ENCODE results near the gene PTGER1.
"Not testable (repeated sequence)": the region's sequence is repeated elsewhere in the genome, so short reads cannot be mapped to it uniquely, and the experiment has no call there.

PTGER1 gene, protein sequence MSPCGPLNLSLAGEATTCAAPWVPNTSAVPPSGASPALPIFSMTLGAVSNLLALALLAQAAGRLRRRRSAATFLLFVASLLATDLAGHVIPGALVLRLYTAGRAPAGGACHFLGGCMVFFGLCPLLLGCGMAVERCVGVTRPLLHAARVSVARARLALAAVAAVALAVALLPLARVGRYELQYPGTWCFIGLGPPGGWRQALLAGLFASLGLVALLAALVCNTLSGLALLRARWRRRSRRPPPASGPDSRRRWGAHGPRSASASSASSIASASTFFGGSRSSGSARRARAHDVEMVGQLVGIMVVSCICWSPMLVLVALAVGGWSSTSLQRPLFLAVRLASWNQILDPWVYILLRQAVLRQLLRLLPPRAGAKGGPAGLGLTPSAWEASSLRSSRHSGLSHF

DNA sequence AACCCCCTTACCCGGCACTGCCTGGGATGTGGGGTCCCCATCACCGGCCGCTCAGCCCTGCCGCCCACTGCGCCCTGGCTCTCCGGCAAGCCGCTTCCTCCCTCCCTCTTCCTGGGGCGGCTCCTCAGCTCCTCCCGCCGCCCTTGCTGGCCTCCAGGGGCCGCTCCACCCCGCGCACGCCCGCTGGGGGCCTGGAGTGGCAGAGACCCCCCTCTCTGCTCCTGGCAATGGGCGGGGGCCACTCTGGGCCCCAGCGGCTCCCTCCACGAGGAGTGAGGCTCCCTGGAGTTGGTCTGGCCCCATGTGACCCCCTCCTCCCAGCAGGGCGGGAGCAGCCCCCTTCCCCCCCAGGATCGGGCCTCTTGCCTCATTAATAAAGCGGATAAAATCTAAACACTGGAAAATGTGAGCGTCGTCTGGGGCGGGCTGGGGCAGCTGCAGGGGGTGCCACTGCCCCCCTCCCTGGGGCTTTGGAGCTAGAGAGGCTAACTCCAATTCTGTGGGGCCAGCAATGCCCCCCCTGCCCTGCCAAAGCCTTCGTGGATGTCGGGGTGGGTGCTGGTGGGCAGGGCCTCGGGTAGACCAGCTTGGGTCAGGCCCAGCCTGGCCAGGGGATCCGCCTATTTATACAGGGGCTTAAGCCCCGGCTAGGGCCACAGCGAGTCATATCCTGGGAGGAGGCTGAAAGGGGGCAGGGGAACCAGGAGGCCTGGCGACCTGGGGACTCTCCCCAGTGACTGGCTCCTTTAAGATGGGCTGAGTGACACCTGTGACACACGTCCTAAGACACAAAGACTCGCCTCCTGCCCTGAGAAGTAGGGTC is at the start of gene PTGER1:
TSS of gene PTGER1 (minus strand) at position 104 of the 823 bp plus-strand sequence. CDS start 1,034 bp downstream, outside the sequence.
- DNase-seq = peak; percentile 21

DNA sequence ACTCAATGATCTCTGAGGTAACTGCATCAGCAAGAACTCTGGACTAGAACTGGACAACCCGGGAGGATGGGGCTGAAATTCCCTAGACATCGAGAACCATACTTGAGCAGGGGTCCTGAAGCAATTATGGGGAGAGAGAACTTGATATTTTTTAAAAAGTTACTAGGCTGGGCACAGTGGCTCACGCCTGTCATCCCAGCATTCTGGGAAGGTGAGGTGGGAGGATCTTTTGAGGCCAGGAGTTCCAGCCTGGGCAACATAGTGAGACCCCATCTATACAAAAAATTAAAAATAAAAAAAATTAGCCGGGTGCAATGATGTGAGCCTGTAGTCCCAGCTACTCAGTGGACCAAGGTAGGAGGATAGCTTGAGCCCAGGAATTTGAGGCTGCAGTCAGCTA is 45.4 kb upstream of the PTGER1 start:
- DNase-seq = no peak

DNA sequence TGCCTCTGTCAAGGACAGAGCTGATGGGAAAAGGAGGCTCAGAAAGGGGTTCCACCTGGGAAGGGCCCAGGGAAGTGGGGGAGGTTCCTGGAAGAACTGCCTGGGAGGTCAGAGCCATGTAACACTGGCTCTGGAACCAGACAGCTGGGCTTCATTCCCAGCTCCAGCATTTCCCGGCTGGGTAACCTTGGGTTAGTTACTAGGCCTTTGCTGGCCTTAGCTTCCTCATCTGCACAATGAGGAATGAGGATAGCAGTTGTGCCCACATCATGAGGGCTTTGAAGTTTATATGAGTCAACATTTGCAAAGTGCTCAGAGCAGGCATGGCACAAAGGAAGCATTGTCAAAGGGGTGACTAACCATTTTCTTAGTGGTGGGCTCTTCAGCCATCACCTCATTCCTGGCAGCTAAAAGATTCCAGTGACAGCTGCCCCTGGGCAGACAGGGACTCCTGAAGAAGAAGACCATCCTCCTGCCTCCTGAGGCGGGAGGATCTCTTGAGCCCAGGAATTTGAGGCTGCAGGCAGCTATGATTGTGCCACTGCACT is 44.8 kb upstream of the PTGER1 start:
- DNase-seq = peak; percentile 56

- no peak for DNase-seq
Observed at GRCh38 chr19:14519245-14519859, 44.2 kb upstream of the PTGER1 start.

DNA sequence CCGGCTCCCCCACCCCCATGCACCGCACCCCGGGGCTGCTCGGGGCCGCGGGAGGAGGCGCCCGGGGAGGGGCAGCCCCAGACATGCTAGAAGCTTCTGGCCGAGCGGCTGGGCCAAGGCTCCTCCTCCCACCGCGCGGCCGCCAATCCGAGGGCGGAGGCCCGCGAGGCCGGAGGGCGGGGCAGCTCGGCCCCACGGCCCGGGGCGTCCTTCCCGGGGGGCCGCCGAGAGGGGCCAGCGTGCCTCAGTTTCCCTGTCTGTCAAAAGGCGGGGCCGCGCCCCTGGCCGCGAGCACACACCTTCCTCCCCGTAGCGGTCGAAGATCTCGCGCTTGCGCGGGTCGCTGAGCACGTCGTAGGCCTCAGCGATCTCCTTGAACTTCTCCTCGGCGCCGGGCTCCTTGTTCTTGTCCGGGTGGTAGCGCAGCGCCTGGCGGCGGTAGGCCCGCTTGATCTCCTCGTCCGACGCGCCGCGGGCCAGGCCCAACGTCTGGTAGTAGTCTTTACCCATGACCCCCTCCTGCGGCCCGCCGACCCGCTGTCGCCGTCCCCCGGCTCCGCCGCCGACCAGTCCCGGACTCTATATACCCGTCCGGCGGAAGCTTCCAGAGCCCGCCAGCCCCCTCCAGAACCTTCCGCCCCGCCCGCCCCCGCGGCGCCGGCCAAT is 42.8 kb upstream of the PTGER1 start, which contains the start of gene DNAJB1:
TSS of gene DNAJB1 (minus strand) at position 558 of the 666 bp plus-strand sequence. CDS start at position 510, 48 bp downstream.
- peak; percentile 60 for DNase-seq

DNA sequence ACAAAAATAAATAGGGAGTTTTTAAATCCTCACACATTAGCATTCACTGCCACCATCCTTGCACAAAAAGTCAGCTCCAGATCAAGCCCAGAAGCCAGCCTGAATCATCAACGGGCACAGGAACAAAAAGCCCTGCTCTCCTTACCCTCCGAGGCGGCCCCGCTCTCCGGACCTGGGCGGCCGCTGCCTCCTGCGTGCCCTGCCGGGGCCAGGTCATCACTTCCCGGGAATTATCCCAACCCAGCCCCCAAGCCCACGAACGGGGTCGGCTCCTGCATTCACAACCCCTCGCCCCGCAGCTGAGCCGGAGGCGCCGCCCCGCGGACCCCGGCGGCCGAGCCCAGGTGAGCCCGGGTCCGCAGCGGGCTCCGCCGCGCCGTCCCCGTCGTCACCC is 42.3 kb upstream of the PTGER1 start:
- no peak for DNase-seq

DNA sequence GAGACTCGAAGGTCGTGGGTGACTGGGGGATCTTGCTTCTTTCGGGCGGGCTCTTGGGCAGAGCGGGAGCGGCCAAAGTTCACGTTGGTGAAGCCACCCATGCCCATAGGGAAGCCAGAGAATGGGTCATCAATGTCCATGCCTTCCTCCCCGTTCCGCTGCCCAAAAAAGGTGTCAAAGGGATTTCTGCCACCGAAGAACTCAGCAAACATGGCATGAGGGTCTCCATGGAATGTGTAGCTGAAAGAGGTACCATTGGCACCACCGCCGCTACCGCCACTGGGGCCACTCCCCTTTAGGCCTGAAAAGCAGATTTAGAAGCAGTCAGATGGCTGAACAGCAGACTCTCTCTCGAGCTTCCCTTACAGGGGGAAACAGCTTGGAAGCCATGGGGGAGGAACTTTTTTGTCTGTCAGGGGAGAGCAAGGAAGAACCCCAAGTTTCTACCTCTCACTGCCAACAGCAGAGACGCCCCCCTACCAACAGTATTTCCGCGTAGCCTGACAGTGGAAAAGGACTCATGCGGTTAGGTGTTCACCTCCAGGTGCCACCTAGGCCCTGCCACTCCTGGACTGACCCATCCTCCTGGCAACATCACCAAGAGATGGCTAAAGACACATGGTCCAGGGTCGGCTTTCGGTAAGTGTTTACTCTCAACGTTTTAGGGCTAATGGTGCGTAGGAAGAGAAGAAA is 41.7 kb upstream of the PTGER1 start:
- no peak for DNase-seq

DNA sequence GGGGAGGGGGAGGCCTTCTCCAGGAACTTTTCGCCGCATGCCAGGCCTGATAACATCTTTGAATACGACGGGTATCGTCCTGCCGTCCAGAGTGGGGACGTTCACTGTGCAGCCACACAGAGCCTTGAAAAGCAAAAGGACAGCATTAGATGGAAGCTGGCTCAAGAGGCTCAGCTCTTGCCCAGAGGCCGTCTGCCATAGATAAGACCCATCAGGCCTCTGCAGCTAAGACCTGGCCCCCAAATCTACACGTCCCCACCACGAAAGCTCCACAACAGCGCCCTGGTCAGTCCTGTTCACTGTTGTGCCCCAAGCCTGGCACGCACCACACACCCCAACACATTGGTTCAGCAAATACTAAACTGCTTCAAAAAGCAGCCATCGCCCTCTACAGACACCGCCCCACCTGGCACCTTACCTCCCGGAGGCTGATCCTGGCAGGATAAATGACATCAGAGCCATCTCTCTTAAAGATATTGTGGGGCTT is 40.9 kb upstream of the PTGER1 start:
- DNase-seq = no peak

DNA sequence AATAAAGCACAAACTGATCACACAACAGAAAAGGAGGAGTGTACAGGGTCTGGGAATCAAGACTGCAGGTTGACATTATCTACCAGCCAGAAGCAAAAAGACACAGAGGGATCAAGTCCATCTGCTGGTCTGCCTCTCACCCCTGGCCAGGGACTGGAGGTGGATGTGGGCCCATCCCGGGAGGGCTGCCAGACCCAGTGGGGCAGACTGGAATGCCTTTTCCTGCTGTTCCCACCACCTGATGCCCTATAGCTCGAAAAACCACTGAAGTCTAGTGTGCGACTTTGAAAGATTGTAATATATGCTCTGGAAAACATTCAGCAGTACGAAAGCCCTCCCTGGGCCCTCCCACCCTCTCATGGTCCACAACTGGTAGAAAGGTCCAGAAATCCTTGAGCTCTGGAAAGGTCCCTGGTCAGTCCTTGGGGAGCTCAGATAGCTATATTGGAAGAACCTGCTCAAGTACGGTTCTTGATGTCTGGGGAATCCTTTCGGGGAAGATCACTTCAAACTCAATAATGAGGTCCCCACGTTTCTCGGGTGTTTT is 40.4 kb upstream of the PTGER1 start:
- no peak for DNase-seq

DNA sequence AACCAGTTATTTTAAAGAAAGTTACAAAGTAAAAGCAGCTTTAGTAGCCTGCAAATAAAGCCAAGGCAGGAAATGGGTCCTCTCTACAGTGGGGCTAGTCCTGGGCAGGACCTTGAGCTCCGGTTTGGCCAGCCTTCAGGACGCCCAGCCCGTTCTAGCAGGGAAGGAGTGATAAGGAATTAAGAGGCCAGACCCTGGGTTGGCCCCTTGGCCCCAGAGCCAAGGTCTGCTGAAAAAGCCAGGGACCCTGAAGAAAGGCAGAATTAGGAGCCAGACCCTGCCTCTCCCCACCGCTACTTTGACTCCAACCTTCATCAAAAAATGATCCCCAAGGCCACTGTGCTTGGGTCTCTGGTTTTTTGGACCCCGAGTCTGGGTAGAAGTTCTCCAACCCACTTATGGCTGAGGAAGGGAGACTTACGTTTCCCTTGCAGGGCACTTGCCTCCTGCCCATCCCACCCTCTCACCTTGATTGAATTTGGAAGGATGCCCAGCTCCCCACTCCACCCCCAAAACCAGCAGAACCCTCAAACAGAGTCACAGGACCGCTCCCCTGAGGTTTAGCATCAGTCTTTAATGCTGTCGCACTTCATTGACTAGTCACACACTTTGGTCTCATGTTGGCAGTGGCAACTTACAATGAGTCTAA is 39.2 kb upstream of the PTGER1 start:
- DNase-seq = no peak

GRCh38 chr19:14512406-14512961 is 37.3 kb upstream of the PTGER1 start:
- no peak for DNase-seq

DNA sequence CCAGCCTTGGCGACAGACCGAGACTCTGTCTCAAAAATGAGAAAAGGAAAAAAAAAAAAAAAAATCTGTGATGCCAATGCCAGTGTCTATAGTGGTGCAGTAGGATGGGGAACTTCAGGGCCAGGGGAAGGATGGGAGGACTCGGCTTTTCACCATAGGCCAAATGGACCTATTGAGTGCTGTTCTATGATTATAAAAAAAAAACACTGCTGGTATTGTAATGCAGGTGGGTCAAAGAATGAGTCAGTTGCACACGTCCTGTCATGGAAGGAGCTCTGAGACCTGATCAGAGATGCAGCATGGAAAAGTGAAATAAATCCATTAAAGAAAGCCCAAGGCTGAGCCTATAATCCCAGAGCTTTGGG is 36.1 kb upstream of the PTGER1 start:
- DNase-seq = no peak

GRCh38 chr19:14510311-14511228 is 35.4 kb upstream of the PTGER1 start:
- no peak for DNase-seq

- DNase-seq = no peak
Observed at GRCh38 chr19:14507704-14508542, 32.8 kb upstream of the PTGER1 start.

DNA sequence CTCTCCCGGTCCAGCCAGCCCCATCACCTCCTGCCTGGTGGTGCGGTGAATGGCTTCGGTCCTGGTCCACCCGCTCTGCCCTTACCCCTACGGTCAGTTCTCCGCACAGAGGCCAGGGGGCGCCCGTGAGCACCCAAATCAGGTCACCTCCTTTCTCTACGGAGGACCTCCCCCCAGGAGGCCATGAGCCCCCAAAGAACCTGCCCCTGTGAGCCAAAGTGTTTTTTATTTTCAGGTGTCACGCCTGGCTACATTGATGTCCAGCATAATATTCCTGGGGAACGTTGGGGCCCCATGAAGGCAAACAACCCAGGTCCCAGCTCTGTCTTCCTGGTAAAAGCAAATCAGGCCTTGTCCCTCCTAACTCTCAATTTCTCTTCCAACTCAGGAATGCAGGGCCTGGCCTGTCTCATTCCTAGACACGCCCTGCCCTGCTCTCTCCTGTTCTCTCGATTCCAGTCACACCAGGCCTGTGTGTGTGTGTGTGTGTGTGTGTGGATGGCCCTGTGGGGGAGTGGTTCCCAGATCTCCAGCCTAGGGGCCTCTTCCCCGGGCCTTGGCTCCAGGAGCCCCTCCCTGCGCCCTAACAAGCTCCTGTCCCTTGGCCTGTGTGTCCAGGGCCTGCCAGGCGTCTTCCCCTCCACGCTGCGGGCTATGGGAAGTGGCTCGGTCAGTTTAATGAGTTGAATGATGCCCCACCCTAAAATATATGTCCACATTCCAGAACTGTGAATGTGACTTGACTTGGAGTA is 30.5 kb upstream of the PTGER1 start:
- DNase-seq = peak; percentile 71

DNA sequence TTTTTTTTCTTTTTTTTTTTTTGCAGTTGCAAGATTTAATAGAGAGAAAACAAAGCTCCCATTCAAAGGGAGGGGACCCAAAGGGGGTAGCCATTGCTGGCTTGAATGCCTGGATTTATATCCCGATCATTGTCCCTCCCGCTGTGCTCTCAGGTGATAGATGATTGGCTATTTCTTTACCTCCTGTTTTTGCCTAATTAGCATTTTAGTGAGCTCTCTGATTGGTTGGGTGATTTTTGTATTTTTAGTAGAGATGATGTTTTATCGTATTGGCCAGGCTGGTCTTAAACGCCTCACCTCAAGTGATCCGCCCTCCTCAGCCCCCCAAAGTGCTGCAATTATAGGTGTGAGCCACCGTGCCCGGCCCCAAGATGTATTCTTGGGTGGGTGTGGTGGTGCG is 29.4 kb upstream of the PTGER1 start:
- DNase-seq = not testable (repeated sequence)

GRCh38 chr19:14503285-14503684 is 28.1 kb upstream of the PTGER1 start:
- DNase-seq = no peak

Data from CD4-positive, alpha-beta T cell treated with Interleukin-4 for 4 hours (primary cell).